HL-60 (cell line): Measurements from ENCODE around the gene TRAPPC1.

Experiments used
- DNase-seq, 2 experiments: peaks; one replicate each; pipeline ENCODE4 v3.0.0-alpha.2; 2010 to 2020; ENCODE audit warnings: low read depth in 1 of 2, low spot score in 1 of 2
- H3K27ac ChIP-seq: fragments of 250-450 bp; sonication (Bioruptor Pico); replicated peaks from 2 replicates; pipeline ENCODE4 v1.5.1; 2020; ENCODE audit warnings: mild to moderate bottlenecking, moderate library complexity
- H3K27me3 ChIP-seq: fragments of 250-450 bp; sonication (Bioruptor Pico); 2 replicates; pipeline ENCODE4 v1.5.1; 2021; ENCODE audit warnings: mild to moderate bottlenecking, moderate library complexity; ENCODE audit not compliant: insufficient read depth, poor library complexity, severe bottlenecking
- H3K4me3 ChIP-seq: replicated peaks from 2 replicates; pipeline ENCODE4 v1.5.1; 2011; ENCODE audit warnings: mild to moderate bottlenecking, control low read depth, low read length; ENCODE audit not compliant: insufficient read depth
- GABPA ChIP-seq: IDR thresholded peaks from 2 replicates; pipeline ENCODE4 v1.6.1; 2012; ENCODE audit warnings: low read depth
- POLR2AphosphoS5 ChIP-seq: IDR thresholded peaks from 2 replicates; pipeline ENCODE4 v1.6.1; 2012; ENCODE audit warnings: low read depth
- SPI1 ChIP-seq: IDR thresholded peaks from 2 replicates; pipeline ENCODE4 v1.6.1; 2012; ENCODE audit warnings: low read depth, mild to moderate bottlenecking, borderline replicate concordance
- TF ChIP-seq, protein P1 (sequence below): IDR thresholded peaks from 2 replicates; pipeline ENCODE4 v1.6.1; 2012; ENCODE audit warnings: low read depth; ENCODE audit not compliant: insufficient replicate concordance
- TF ChIP-seq, protein P2 (sequence below): IDR thresholded peaks from one replicate; pipeline ENCODE4 v1.5.1; 2011; ENCODE audit warnings: low read length, control low read depth, inconsistent platforms; ENCODE audit not compliant: insufficient read depth

TRAPPC1 gene

DNA sequence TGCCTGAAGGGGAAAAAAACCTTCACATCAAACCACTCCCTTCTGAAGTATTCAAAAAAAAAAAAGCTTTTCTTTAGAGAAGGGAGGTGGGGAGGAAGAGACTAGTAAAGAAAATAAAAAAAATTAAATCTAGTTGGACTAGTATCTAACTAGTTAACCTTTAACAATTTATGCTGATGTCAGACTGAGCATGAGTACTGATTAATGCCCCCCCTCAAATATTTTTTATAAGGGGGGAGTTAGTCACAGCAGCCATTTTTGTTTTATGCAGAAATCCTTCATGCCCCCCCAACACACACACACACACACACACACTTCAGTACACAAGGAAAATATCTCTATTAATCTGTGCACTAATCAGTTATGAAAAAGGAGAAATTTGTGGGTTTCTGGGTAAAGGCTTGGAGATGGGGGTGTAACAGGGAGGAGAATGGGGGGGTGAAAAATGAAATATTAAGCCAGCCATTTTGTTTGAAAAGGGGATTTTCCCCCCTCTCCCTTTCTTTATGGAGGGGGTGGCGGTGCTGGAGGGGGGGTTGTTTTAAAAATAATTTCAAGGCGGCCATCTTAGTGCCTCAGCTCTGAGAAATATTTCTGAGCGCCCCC lies 47.9 kb downstream of the TRAPPC1 start:
- H3K4me3 ChIP-seq = no peak overlapping the region

DNA sequence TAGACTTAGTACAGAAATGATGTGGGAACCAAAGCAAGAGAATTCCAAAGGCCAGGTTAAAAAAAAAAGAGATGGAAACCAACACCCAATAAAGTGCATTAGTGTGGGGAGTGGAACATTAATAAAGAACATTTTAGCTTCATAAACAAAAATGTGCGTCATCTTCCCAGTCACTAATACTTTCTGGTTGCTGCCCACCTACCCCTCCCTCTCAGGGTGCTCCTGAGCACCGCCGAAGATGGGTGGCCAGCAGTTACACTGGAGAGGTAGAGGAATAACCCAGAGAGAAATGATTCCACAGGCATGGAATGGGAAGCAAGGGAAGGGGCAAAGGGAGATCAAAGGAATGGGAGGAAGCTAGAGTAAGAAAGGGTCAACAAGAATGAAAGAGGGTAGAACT lies 49.1 kb downstream of the TRAPPC1 start:
- TF ChIP-seq, protein P1, sequence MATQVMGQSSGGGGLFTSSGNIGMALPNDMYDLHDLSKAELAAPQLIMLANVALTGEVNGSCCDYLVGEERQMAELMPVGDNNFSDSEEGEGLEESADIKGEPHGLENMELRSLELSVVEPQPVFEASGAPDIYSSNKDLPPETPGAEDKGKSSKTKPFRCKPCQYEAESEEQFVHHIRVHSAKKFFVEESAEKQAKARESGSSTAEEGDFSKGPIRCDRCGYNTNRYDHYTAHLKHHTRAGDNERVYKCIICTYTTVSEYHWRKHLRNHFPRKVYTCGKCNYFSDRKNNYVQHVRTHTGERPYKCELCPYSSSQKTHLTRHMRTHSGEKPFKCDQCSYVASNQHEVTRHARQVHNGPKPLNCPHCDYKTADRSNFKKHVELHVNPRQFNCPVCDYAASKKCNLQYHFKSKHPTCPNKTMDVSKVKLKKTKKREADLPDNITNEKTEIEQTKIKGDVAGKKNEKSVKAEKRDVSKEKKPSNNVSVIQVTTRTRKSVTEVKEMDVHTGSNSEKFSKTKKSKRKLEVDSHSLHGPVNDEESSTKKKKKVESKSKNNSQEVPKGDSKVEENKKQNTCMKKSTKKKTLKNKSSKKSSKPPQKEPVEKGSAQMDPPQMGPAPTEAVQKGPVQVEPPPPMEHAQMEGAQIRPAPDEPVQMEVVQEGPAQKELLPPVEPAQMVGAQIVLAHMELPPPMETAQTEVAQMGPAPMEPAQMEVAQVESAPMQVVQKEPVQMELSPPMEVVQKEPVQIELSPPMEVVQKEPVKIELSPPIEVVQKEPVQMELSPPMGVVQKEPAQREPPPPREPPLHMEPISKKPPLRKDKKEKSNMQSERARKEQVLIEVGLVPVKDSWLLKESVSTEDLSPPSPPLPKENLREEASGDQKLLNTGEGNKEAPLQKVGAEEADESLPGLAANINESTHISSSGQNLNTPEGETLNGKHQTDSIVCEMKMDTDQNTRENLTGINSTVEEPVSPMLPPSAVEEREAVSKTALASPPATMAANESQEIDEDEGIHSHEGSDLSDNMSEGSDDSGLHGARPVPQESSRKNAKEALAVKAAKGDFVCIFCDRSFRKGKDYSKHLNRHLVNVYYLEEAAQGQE = no peak
- TF ChIP-seq SPI1 = no peak
- TF ChIP-seq POLR2AphosphoS5 = no peak
- TF ChIP-seq, protein P2, sequence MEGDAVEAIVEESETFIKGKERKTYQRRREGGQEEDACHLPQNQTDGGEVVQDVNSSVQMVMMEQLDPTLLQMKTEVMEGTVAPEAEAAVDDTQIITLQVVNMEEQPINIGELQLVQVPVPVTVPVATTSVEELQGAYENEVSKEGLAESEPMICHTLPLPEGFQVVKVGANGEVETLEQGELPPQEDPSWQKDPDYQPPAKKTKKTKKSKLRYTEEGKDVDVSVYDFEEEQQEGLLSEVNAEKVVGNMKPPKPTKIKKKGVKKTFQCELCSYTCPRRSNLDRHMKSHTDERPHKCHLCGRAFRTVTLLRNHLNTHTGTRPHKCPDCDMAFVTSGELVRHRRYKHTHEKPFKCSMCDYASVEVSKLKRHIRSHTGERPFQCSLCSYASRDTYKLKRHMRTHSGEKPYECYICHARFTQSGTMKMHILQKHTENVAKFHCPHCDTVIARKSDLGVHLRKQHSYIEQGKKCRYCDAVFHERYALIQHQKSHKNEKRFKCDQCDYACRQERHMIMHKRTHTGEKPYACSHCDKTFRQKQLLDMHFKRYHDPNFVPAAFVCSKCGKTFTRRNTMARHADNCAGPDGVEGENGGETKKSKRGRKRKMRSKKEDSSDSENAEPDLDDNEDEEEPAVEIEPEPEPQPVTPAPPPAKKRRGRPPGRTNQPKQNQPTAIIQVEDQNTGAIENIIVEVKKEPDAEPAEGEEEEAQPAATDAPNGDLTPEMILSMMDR = no peak
- no peak for TF ChIP-seq GABPA
- H3K4me3 ChIP-seq = no peak overlapping the region
- DNase-seq = no peak
- H3K27me3 ChIP-seq = no peaks in the 10 kb centered on the region
- no peak overlapping the region for H3K27ac ChIP-seq

More for the DNA sequence above, 47.9 kb downstream of the TRAPPC1 start:
- H3K27ac ChIP-seq = peak overlapping the region; percentile 45
- TF ChIP-seq, protein P2 = no peak
- TF ChIP-seq SPI1 = no peak
- TF ChIP-seq GABPA = no peak
- no peak for TF ChIP-seq POLR2AphosphoS5
- TF ChIP-seq, protein P1 = no peak
- DNase-seq = no peak
- no peaks in the 10 kb centered on the region for H3K27me3 ChIP-seq

DNA sequence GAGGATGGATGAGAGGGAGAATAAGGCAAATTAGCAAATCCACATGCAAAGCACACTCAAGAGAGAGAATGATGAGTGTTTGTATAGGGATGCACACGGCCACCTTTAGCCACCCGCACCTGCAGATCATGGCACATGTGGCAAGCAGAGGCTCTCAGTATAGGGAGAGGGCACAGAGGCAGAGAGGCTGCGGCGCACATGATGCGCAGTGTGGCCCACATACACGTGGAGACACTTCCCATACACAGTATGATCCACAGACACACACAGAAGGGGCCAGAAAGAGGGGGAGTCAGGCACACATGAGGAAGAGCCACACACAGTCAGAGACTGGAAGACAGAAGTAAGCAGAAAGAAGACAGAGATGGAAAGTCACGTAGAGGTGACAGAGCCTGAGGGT lies 49.7 kb downstream of the TRAPPC1 start:
- no peak for DNase-seq
- no peak overlapping the region for H3K4me3 ChIP-seq
- H3K27me3 ChIP-seq = no peaks in the 10 kb centered on the region
- peak overlapping the region; percentile 53 for H3K27ac ChIP-seq
- TF ChIP-seq SPI1 (no peak), GABPA (no peak), POLR2AphosphoS5 (no peak)
- TF ChIP-seq, protein P2 = no peak
- TF ChIP-seq, protein P1 = no peak
